Progenitor cell of endocrine pancreas (in vitro differentiated cells): ENCODE measurements around the gene TRAF7. TPM values are rescaled to one million over a fixed set of nuclear protein-coding genes. Genes with fewer than 3 reads are reported as not detected.

Experiments
- DNase-seq: peaks from one replicate; pipeline ENCODE4 v3.0.0; 2021; ENCODE audit warnings: low spot score; ENCODE audit not compliant: unreplicated experiment
- H3K27ac Mint-ChIP-seq: 2 replicates; pipeline ENCODE4 v1.8.0; 2021; ENCODE audit warnings: mild to moderate bottlenecking, moderate library complexity, mixed read lengths
- H3K27me3 Mint-ChIP-seq: 2 replicates; pipeline ENCODE4 v1.8.0; 2021; ENCODE audit warnings: mixed read lengths
- H3K36me3 Mint-ChIP-seq: 2 replicates; pipeline ENCODE4 v1.8.0; 2022; ENCODE audit warnings: mixed read lengths; ENCODE audit not compliant: insufficient read depth
- H3K4me1 Mint-ChIP-seq: 2 replicates; pipeline ENCODE4 v1.8.0; 2021; ENCODE audit warnings: low read depth, mixed read lengths
- H3K4me3 Mint-ChIP-seq: 2 replicates; pipeline ENCODE4 v1.8.0; 2021; ENCODE audit warnings: low read depth, mild to moderate bottlenecking, moderate library complexity, mixed read lengths
- H3K9me3 Mint-ChIP-seq: 2 replicates; pipeline ENCODE4 v1.8.0; 2021; ENCODE audit warnings: low read depth, mixed read lengths
- total RNA-seq: library from RNA; stranded (reverse); gene quantifications from 2 replicates; pipeline ENCODE4 v1.2.1, GENCODE V29; 2021
- TF ChIP-seq, protein P1 (sequence below): fragments of 200-600 bp; sonication (generic); IDR thresholded peaks from one replicate; pipeline ENCODE4 v1.5.0; 2021; ENCODE audit warnings: antibody characterized with exemption, mild to moderate bottlenecking; ENCODE audit not compliant: unreplicated experiment

TRAF7 gene
- total RNA-seq, 1 donor from 2014 or later = 85.2 TPM

DNA sequence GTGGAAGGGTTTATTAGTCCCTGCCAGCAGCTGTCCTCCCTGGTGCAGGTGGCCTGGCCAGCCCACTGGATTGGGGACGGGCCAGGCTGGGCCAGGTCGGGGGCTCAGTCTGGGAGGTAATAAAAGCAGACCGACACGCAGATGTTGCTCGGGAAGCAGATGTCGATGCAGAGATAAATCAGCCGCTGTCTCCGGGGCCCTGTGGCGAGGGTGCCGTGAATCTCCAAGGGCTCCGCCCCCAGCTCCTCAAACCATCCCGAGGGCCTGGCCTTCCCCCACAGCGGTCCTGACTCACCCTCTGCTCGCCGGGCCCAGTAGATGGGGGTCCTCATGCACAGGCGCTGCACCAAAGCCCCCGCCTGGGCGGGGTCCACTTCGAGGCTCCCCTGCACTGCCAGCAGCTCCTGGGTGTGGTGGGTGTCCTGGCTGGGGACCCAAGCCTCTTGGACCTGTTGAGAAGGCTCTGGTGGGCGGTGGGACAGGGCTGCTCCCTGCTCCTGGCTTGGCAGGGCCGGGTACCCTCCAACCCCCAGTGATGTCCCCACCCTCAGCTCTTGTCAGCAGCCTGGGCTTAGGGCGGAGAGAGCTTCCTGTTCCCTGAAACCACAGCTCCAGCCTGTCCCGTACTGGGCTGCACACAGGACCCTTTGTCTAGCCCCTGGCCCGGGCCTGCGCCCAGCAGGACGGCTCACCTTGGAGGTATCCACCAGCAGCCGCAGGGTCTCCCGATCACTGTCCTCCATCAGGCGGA, 53.9 kb downstream of the TRAF7 start:
- no peak for DNase-seq
- TF ChIP-seq, protein P1, sequence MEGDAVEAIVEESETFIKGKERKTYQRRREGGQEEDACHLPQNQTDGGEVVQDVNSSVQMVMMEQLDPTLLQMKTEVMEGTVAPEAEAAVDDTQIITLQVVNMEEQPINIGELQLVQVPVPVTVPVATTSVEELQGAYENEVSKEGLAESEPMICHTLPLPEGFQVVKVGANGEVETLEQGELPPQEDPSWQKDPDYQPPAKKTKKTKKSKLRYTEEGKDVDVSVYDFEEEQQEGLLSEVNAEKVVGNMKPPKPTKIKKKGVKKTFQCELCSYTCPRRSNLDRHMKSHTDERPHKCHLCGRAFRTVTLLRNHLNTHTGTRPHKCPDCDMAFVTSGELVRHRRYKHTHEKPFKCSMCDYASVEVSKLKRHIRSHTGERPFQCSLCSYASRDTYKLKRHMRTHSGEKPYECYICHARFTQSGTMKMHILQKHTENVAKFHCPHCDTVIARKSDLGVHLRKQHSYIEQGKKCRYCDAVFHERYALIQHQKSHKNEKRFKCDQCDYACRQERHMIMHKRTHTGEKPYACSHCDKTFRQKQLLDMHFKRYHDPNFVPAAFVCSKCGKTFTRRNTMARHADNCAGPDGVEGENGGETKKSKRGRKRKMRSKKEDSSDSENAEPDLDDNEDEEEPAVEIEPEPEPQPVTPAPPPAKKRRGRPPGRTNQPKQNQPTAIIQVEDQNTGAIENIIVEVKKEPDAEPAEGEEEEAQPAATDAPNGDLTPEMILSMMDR = no peak
- Mint-ChIP-seq H3K27me3 (no peaks in the 10 kb centered on the region), H3K4me3 (no peak overlapping the region), H3K36me3 (peaks cover 4% of the 10 kb centered on the region), H3K4me1 (peaks cover 20% of the 10 kb centered on the region), H3K27ac (no peak overlapping the region), H3K9me3 (no peaks in the 10 kb centered on the region)

DNA sequence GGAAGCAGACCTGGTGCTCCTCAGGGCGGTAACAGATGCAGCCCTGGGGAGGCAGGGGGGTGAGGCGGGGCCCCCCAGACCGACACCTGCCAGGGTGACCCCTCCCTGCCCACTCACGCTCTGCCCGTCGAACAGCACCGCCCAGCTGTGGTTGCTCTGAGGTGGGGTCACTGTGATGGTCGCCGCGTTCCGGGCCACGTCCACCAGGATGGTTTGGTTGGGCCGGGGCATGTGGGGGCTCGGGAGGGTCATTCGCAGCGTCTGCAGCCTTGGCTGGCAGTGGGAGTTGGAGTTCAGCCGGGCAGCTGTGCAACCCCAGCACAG, 54.4 kb downstream of the TRAF7 start:
- Mint-ChIP-seq H3K4me1 (peaks cover 17% of the 10 kb centered on the region), H3K9me3 (no peaks in the 10 kb centered on the region), H3K36me3 (peaks cover 4% of the 10 kb centered on the region), H3K4me3 (no peak overlapping the region), H3K27ac (no peak overlapping the region), H3K27me3 (no peaks in the 10 kb centered on the region)
- TF ChIP-seq, protein P1 = no peak
- DNase-seq = no peak

GRCh38 chr16:2210386-2211365, 55.1 kb downstream of the TRAF7 start, which contains the start of gene BRICD5:
Gene BRICD5 (minus strand): TSS chr16:2210863. CDS start chr16:2210833, 30 bp downstream.
- H3K27me3 Mint-ChIP-seq = no peaks in the 10 kb centered on the region
- no peaks in the 10 kb centered on the region for H3K9me3 Mint-ChIP-seq
- no peak for DNase-seq
- H3K36me3 Mint-ChIP-seq = peaks cover 4% of the 10 kb centered on the region
- no peak within 1 kb of the TSS for H3K27ac Mint-ChIP-seq
- TF ChIP-seq, protein P1 = no peak
- peaks cover 17% of the 10 kb centered on the region for H3K4me1 Mint-ChIP-seq
- H3K4me3 Mint-ChIP-seq = no peak within 1 kb of the TSS

DNA sequence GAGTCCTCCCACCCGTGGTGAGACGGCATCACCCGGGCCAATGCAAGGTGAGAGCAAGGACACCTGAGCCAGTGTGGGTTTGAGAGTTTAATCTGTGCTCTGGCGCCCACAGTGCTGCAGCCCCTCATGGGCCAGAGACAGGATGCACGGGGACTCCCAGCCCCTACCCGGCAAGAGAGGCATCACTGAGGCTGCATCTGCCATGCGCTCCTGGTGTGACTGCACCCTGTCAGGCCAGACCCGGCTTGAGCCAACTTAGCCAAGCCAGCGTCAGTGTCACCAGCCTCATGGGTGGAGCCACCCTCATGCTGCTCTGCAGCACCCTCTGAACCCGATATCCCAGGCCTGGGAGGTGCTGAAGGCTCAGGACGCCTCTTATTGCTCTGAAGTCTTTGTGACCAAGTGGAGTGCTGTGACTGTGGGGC, 56.4 kb downstream of the TRAF7 start:
- no peak for DNase-seq
- no peaks in the 10 kb centered on the region for H3K27me3 Mint-ChIP-seq
- H3K9me3 Mint-ChIP-seq = no peaks in the 10 kb centered on the region
- H3K27ac Mint-ChIP-seq = no peak overlapping the region
- peaks cover 13% of the 10 kb centered on the region for H3K4me1 Mint-ChIP-seq
- TF ChIP-seq, protein P1 = no peak
- H3K36me3 Mint-ChIP-seq = peaks cover 3% of the 10 kb centered on the region
- H3K4me3 Mint-ChIP-seq = peak overlapping the region; percentile 26
